Measurements from ENCODE around the gene APOE.
A peak's percentile ranks its signal among the peaks of the same experiment; 100 is the strongest.

APOE gene

DNA sequence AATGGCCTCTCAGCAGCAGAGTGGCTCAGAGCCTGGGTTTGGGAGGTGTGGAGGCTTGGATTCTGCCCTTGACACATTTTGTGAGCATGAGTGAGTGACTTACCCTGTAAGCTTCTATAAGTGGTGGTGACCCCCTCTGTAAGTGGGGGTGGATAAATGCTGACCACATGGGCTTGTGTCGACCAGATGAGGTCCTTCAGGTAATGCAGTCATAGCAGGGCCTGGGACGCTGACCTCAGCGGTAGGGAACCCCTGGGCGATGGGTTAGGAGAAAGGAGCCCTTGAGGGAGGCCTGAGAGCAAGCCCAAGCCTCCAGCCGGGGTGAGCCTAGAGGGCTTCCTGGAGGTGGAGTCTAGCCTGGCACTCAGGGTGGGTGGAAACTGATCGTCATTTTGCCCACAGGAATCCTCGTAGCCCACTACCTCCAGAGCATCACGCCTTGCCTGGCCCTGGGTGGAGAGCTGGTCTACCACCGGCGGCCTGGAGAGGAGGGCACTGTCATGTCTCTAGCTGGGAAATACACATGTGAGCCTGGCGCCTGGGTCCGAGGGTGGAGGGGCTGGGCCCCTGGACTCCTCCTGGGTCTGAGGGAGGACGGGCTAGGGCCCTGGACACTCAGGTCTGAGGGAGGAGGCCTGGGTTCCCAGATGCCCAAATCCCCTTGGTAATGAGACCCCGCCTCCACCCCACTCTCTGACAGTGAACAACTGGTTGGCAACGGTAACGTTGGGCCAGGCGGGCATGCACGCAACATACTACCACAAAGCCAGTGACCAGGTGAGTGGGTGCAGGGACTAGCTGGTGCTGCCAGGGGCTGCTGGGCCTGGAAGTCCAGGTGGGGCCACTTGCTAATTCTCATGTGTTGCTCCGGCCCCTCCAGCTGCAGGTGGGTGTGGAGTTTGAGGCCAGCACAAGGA lies 5.0 kb upstream of the APOE start:
- TF ChIP-seq CTCF (IDR thresholded peaks at IDR 0.05; ENCODE audit: control extremely low read depth, extremely low read depth, low read depth, missing control alignments) = no peak
- ChIA-PET POLR2A (interaction anchor here (0.5 kb wide), 1 partner anchor 63 kb away, joined by 3 read pairs; no protein-coding TSS in a partner anchor), CTCF (no interaction called here)
- DNase-seq (ENCODE audit: extremely low spot score) = no peak

DNA sequence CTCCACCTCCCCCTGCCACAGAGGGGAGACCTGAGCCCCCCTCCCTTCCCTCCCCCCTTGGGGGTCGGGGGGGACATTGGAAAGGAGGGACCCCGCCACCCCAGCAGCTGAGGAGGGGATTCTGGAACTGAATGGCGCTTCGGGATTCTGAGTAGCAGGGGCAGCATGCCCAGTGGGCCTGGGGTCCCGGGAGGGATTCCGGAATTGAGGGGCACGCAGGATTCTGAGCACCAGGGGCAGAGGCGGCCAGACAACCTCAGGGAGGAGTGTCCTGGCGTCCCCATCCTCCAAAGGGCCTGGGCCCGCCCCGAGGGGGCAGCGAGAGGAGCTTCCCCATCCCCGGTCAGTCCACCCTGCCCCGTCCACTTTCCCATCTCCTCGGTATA lies 2.4 kb upstream of the APOE start:
- POLR2A ChIA-PET = no interaction called here
- no peak for TF ChIP-seq CTCF (IDR thresholded peaks at IDR 0.05; ENCODE audit: control extremely low read depth, extremely low read depth, low read depth, missing control alignments)
- no peak for DNase-seq (ENCODE audit: extremely low spot score)
- CTCF ChIA-PET = interaction anchor here (1.0 to 7.0 kb wide), 12 partner anchors 11 to 284 kb away, joined by 3 to 95 read pairs (median 4); partner anchors contain the start of genes CLPTM1 and NKPD1

DNA sequence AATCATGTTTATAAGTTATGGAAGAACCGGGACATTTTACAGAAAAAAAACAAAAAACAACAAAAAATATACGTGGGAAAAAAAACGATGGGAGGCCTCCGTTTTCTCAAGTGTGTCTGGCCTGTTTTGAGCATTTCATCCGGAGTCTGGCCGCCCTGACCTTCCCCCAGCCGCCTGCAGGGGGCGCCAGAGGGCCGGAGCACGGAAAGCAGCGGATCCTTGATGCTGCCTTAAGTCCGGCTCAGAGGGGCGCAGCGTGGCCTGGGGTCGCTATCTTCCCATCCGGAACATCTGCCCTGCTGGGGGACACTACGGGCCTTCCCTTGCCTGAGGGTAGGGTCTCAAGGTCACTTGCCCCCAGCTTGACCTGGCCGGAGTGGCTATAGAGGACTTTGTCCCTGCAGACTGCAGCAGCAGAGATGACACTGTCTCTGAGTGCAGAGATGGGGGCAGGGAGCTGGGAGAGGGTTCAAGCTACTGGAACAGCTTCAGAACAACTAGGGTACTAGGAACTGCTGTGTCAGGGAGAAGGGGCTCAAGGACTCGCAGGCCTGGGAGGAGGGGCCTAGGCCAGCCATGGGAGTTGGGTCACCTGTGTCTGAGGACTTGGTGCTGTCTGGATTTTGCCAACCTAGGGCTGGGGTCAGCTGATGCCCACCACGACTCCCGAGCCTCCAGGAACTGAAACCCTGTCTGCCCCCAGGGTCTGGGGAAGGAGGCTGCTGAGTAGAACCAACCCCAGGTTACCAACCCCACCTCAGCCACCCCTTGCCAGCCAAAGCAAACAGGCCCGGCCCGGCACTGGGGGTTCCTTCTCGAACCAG lies 1.8 kb upstream of the APOE start:
- DNase-seq (ENCODE audit: extremely low spot score) = peak; percentile 87
- ChIA-PET CTCF (interaction anchor here (0.6 to 7.0 kb wide), 24 partner anchors 9 to 434 kb away, joined by 3 to 95 read pairs (median 4); partner anchors contain the start of genes CLPTM1 and NKPD1), POLR2A (no interaction called here)
- TF ChIP-seq CTCF (IDR thresholded peaks at IDR 0.05; ENCODE audit: control extremely low read depth, extremely low read depth, low read depth, missing control alignments) = peak; percentile 97

- DNase-seq (ENCODE audit: extremely low spot score) = no peak
- TF ChIP-seq CTCF (IDR thresholded peaks at IDR 0.05; ENCODE audit: control extremely low read depth, extremely low read depth, low read depth, missing control alignments) = no peak
- CTCF ChIA-PET = interaction anchor here (0.6 to 7.0 kb wide), 26 partner anchors 8 to 433 kb away, joined by 3 to 95 read pairs (median 4); partner anchors contain the start of genes CLPTM1 and NKPD1
- POLR2A ChIA-PET = no interaction called here
These were observed 1.1 kb upstream of the APOE start for GRCh38 chr19:44904426-44904994.

DNA sequence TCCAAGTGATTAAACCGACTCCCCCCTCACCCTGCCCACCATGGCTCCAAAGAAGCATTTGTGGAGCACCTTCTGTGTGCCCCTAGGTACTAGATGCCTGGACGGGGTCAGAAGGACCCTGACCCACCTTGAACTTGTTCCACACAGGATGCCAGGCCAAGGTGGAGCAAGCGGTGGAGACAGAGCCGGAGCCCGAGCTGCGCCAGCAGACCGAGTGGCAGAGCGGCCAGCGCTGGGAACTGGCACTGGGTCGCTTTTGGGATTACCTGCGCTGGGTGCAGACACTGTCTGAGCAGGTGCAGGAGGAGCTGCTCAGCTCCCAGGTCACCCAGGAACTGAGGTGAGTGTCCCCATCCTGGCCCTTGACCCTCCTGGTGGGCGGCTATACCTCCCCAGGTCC lies 2.0 kb downstream of the APOE start:
- ChIA-PET CTCF (interaction anchor here (7.0 kb wide), 1 partner anchor 46 kb away, joined by 95 read pairs; the partner anchor contains the start of gene CLPTM1), POLR2A (no interaction called here)
- TF ChIP-seq CTCF (IDR thresholded peaks at IDR 0.05; ENCODE audit: control extremely low read depth, extremely low read depth, low read depth, missing control alignments) = no peak
- DNase-seq (ENCODE audit: extremely low spot score) = no peak

Data from GM10248 (cell line).